Stimulated activated CD8-positive, alpha-beta memory T cell treated with anti-CD3 and anti-CD28 coated beads, Interleukin-7, amount 100 ng/mL, for 4 hours (primary cell): ENCODE results near the gene ABI2.
"Not testable (repeated sequence)": the region's sequence is repeated elsewhere in the genome, so short reads cannot be mapped to it uniquely, and the experiment has no call there.

Experiments
- DNase-seq, 2 donors: peaks; one replicate each; pipeline ENCODE4 v3.0.0-alpha.2; 2020; ENCODE audit warnings: low read depth in 2 of 2

The ABI2 gene

GRCh38 chr2:203429643-203430042 lies 101.4 kb downstream of the ABI2 start:
- not testable (repeated sequence) for DNase-seq

- DNase-seq: no peak
Measured at GRCh38 chr2:203431391-203432185, 103.4 kb downstream of the ABI2 start.

- no peak for DNase-seq
Measured at GRCh38 chr2:203432811-203433210, 104.6 kb downstream of the ABI2 start.

DNA sequence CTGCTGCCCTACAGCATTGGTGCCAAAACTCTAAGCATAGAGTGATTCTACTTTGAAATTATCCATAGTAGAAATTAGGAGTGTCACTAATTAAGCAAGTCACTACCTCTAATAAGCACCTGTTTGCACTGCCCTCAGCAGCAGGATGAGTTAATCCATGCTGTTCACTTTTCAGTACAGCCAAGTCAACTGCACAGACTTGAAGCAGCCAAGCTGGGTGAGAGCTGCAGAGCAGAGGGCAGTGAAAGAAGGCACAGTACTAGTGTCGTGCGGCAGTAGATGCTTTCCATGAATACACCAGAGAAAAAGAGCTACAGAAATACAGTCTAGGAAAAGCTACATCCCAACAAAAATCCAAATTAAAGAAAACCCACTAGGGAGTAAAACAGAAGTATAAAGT lies 108.3 kb downstream of the ABI2 start:
- no peak for DNase-seq

- no peak for DNase-seq
Measured at GRCh38 chr2:203437511-203437910, 109.3 kb downstream of the ABI2 start.

DNA sequence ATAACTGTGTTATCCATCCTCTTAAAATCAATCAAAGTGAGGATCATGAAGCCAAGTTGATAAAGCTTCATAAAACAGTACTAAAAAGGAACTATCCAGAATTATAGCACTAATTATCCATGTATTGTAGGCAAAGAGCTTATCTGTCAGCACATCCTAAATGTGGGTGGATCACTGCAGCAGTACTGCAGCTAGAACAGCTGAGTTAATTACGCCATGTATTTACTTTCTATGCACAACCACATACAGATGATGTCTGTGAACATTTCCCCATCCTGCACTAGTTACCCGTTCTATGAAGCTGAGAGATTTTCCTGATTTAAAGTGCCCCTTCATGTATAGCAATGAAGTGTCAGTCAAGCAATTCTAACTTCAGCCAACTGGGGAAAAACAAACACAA lies 110.3 kb downstream of the ABI2 start:
- no peak for DNase-seq

GRCh38 chr2:203440671-203441070 lies 112.5 kb downstream of the ABI2 start:
- DNase-seq: no peak

- DNase-seq: no peak
Measured at GRCh38 chr2:203441463-203441862, 113.3 kb downstream of the ABI2 start.

DNA sequence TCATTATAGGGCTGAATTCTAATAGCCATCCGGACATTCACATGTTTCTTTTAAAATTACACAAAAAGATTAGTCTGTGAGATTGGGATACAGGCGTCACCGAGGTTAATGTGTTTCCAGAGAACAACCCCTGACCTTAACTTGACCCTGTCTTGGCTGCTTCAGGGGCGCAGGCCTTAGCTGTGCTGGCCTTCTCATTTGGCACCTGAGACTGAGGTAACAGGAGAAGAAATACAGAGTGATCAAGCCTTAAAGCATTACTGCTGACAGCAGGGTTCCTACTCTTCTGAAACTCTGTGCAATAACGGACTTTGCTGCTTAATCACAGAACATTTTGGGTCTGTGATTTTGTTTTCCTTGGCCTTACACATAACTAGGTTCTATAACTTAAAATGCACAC lies 114.3 kb downstream of the ABI2 start:
- no peak for DNase-seq

DNA sequence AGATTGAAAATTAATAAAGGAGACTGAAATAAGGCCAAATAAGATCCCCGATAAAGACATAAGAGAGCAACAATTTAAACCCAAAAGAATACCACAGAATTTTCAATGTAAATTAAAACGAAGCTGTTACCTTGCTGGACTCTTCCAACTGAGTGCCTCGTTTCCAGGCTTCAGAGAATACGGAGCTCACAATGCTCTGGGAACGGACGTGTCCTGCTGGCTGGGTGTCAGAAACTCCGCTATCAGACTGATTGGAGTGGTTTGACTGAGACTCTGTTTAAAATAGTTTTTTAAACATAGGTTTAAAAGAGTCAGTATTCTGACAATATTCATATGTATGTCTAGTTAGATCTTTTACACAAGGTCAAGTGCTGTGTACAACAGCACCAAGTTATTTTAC lies 116.5 kb downstream of the ABI2 start:
- no peak for DNase-seq

DNA sequence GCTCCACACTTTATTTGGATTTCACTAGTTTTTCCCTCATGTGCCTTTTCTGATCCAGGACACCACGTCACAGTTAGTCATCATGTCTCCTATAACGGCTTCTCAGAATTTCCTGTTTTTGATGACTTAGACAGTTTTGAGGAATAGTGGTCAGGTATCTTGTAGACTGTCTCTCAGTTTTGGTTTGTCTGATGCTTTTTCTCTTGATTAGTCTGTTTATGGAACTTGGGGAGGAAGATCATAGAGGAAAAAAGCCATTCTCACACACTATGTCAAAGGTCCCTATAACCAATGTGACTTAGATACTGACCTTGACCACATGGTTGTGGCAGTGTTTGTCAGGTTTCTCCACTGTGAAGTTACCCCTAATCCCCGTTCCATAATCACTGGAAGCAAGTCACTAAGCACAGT lies 117.9 kb downstream of the ABI2 start:
- DNase-seq: no peak

DNA sequence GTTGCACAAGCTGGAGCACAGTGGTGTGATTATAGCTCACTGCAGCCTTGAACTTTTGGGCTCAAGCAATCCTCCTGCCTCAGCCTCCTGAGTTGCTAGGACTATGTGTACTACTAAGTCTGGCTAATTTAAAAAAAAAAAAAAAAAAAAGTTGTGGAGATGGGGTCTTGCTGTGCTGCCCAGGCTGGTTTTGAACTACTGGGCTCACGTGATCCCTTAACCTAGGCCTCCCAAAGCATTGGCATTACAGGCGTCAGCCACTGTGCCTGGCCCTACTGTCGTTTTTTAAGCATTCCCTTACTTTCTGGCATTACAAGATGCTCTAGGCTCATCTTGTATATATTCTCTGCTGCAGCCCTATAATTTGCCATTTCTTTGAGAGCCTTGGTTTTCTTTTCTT lies 118.6 kb downstream of the ABI2 start:
- DNase-seq: no peak

DNA sequence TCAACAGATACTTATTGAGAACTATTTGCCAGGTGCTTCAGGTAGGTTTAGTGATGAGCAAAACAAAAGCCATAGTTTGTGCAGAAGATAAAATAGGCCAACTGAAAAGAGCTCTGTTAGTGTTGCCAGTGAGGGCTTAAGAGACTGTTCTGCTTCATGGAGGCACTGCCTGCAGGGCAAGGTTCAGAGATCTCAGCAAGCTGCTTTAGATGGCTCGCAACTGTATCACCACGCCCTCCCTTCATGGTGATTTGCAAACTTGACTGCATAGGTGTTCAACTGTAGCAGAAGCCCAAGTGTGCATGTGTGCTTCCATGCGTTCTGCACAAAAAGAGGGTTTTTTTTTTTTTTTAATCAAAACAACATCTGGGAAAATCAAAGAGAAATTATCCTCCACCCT lies 122.4 kb downstream of the ABI2 start:
- no peak for DNase-seq

DNA sequence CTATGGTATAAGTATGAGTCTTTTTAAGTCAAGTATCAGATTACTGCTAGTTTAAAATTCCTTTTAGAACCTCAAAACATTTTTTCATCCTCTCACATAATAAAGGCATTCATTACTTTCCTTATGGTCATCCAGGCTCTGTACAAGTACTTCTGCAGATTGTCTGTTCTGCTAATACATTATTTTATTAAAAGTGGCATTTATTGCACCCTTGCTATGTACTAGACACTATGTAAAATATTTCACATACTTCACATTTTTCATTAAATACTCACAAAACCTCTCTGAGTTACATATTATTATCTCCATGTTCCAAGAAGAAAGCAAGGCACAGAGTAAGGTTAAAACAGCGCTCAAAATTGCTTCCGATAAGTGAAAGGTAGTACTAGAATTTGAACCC lies 122.8 kb downstream of the ABI2 start:
- DNase-seq: no peak

DNA sequence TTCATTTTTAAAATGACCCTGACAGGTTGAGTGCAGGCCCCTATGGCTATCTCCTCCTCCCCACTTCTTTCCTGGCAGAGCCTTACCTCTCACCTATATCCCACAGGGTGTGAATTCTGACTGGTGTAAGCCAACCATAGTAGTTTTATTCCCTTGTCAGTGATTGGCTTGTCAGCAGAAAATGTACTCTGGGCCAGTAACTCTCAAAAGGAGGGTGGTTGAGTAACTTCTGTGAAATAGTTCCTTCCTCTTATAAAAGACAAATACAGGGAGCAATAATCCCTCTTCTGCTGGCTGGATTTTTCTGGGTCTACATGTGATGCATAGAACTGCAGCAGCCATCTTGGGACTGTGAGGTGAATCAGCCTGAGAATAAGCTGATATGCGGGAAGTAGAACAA lies 123.5 kb downstream of the ABI2 start:
- DNase-seq: no peak

- no peak for DNase-seq
Measured at GRCh38 chr2:203453858-203454451, 125.8 kb downstream of the ABI2 start.

DNA sequence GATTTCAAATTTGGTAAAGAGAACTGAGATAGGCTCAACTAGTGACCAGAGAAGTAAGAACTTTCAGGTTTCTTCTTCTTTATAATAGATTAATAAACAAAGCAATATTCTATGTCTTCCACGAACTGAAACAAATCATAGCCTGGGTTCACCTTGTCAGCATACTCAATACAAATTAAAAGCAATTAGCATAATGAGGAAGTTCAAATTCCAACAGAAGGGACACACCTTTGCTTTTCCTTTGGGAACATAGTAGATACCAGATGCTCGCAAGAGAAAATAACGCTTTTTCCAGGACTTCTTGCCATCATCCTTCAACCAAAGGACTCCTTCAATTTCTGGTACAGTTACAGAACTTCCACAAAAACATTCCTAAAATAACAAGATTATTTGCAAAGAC lies 127.0 kb downstream of the ABI2 start:
- DNase-seq: no peak

- DNase-seq: no peak
Measured at GRCh38 chr2:203461746-203462145, 133.6 kb downstream of the ABI2 start.

DNA sequence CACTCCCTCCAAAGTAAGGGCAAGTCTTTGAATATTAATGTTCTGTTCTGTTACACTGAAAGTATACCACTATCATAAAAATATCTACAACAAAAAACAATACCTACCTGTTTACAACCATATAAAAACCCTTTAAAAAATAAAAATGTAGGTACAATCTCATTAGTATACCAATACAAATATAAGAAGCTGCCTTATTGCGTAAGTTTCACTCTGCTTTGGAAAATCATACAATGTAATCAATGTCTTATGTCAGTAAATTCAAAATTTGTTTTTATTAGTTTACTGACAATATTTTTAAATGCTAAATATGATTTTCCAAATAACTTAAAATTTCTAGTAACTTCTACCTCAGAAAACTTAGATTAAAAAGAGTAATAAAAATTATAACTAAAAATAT lies 134.1 kb downstream of the ABI2 start:
- DNase-seq: no peak

- DNase-seq: no peak
Measured at GRCh38 chr2:203463266-203463678, 135.1 kb downstream of the ABI2 start.

DNA sequence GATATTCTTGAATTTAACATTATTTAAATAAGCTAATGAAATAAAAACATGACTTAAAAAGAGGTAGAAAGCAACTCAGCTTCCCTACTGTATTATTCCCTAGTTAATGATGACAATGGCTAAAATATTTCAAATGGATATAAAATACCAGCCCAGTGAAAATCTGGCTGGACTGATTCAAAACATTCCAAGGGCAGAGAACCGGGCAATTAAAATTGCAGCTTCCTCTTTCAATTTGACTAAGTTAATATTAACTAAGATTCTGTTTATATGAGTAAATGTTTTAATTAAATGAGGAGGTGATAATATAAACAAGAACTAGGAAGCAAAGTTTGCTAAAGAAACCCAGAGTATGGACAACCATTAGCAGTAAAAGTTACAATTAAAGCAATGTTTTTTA lies 141.4 kb downstream of the ABI2 start:
- no peak for DNase-seq

- no peak for DNase-seq
Measured at GRCh38 chr2:203470371-203470770, 142.2 kb downstream of the ABI2 start.

DNA sequence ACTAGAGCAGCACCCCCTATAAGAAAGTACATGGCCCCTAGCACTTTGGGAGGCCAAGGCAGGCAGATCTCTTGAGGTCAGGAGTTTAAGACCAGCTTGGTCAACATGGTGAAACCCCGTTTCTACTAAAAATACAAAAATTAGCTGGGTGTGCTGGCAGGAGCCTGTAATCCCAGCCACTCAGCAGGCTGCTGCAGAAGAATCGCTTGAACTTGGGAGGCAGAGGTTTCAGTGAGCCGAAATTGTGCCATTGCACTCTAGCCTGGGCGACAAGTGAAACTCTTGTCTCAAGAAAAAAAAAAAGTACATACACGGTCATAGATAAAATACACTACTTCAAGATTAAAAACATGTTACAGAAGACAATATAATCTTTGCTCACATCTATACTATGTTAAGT lies 143.1 kb downstream of the ABI2 start:
- no peak for DNase-seq

GRCh38 chr2:203476881-203477280 lies 148.7 kb downstream of the ABI2 start:
- DNase-seq: no peak
